Chondrocyte (in vitro differentiated cells): Measurements from ENCODE around the gene ADGRV1. TPM values are rescaled to one million over a fixed set of nuclear protein-coding genes. Genes with fewer than 3 reads are reported as not detected.

ENCODE experiments used
- DNase-seq: peaks from one replicate; pipeline ENCODE4 v3.0.0; 2021; ENCODE audit warnings: mixed read lengths, low spot score
- H3K27ac Mint-ChIP-seq: one replicate; pipeline ENCODE4 v1.8.0; 2021; ENCODE audit warnings: mild to moderate bottlenecking, moderate library complexity, mixed read lengths; ENCODE audit not compliant: unreplicated experiment
- H3K27me3 Mint-ChIP-seq: 2 replicates; pipeline ENCODE4 v1.8.0; 2021; ENCODE audit warnings: low read depth, mixed read lengths
- H3K36me3 Mint-ChIP-seq: 2 replicates; pipeline ENCODE4 v1.8.0; 2021; ENCODE audit warnings: low read depth, mixed read lengths
- H3K4me1 Mint-ChIP-seq: 2 replicates; pipeline ENCODE4 v1.8.0; 2021; ENCODE audit warnings: low read depth, mild to moderate bottlenecking, mixed read lengths
- H3K4me3 Mint-ChIP-seq: one replicate; pipeline ENCODE4 v1.8.0; 2021; ENCODE audit warnings: mild to moderate bottlenecking, moderate library complexity, mixed read lengths; ENCODE audit not compliant: unreplicated experiment
- H3K9me3 Mint-ChIP-seq: 2 replicates; pipeline ENCODE4 v1.8.0; 2021; ENCODE audit warnings: low read depth, mixed read lengths
- CTCF ChIP-seq: fragments of 200-600 bp; sonication (generic); IDR thresholded peaks from 2 replicates; pipeline ENCODE4 v1.5.0; 2021; ENCODE audit warnings: antibody characterized with exemption, mild to moderate bottlenecking, moderate library complexity
- total RNA-seq: library from RNA; stranded (reverse); gene quantifications from 3 replicates; pipeline ENCODE4 v1.2.1, GENCODE V29; 2021

The ADGRV1 gene
- total RNA-seq, 1 donor from 2014 or later, result 1.5 TPM

- peaks cover 24% of the 10 kb centered on the region for H3K4me1 Mint-ChIP-seq
- TF ChIP-seq CTCF, result no peak
- no peak for DNase-seq
- no peaks in the 10 kb centered on the region for H3K27me3 Mint-ChIP-seq
- H3K36me3 Mint-ChIP-seq, result no peaks in the 10 kb centered on the region
- no peak overlapping the region for H3K4me3 Mint-ChIP-seq
- H3K9me3 Mint-ChIP-seq, result peaks cover 10% of the 10 kb centered on the region
- peak overlapping the region; percentile 0 for H3K27ac Mint-ChIP-seq
Measured at GRCh38 chr5:91072881-91073280, 514.3 kb downstream of the ADGRV1 start.

GRCh38 chr5:91074615-91075014, 516.0 kb downstream of the ADGRV1 start:
- H3K27ac Mint-ChIP-seq, result no peak overlapping the region
- TF ChIP-seq CTCF, result peak; percentile 60
- no peak for DNase-seq
- no peaks in the 10 kb centered on the region for H3K36me3 Mint-ChIP-seq
- H3K4me3 Mint-ChIP-seq, result no peak overlapping the region
- peaks cover 38% of the 10 kb centered on the region for H3K4me1 Mint-ChIP-seq
- H3K9me3 Mint-ChIP-seq, result peaks cover 3% of the 10 kb centered on the region
- H3K27me3 Mint-ChIP-seq, result no peaks in the 10 kb centered on the region

- Mint-ChIP-seq H3K27ac (no peak overlapping the region), H3K27me3 (no peaks in the 10 kb centered on the region), H3K9me3 (peaks cover 3% of the 10 kb centered on the region)
Measured at GRCh38 chr5:91076138-91076537, 517.5 kb downstream of the ADGRV1 start.

GRCh38 chr5:91077623-91078022, 519.0 kb downstream of the ADGRV1 start:
- no peak for DNase-seq
- TF ChIP-seq CTCF, result no peak
- Mint-ChIP-seq H3K27me3 (no peaks in the 10 kb centered on the region), H3K27ac (no peak overlapping the region), H3K36me3 (no peaks in the 10 kb centered on the region), H3K4me3 (no peak overlapping the region), H3K4me1 (peaks cover 35% of the 10 kb centered on the region), H3K9me3 (peaks cover 3% of the 10 kb centered on the region)

More at GRCh38 chr5:91076138-91076537, 517.5 kb downstream of the ADGRV1 start:
- no peaks in the 10 kb centered on the region for H3K36me3 Mint-ChIP-seq
- DNase-seq, result no peak
- H3K4me3 Mint-ChIP-seq, result no peak overlapping the region
- no peak for TF ChIP-seq CTCF
- H3K4me1 Mint-ChIP-seq, result peaks cover 38% of the 10 kb centered on the region

GRCh38 chr5:91079037-91079436, 520.4 kb downstream of the ADGRV1 start:
- Mint-ChIP-seq H3K27ac (peak overlapping the region; percentile 2), H3K36me3 (no peaks in the 10 kb centered on the region), H3K9me3 (peaks cover 3% of the 10 kb centered on the region), H3K4me3 (no peak overlapping the region), H3K4me1 (peaks cover 24% of the 10 kb centered on the region), H3K27me3 (no peaks in the 10 kb centered on the region)
- no peak for DNase-seq
- no peak for TF ChIP-seq CTCF
